ENCODE results near the gene WNK3.

The WNK3 gene

GRCh38 chrX:54166915-54167314, 190.9 kb downstream of the WNK3 start:
- DNase-seq (ENCODE audit: low read depth): no peak

DNA sequence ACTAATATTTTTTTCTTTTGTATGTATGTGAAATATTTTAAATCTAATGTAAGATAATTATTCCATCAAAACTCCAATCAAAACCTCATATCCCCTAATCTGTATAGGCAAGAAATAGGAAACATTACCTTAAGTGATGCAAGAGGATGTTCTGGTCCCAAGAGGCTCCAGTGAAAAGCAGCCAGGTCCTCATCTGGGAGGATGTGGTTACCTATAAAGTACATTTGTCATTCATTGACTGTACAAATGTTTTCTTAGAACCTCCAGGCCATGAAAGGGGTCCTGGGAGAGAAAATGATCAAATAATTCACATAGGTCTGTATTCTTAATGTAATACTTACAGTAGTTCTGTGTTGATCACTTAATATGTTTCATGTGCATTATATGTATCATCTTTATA, 200.3 kb downstream of the WNK3 start:
- DNase-seq (ENCODE audit: low read depth): no peak
